T47D (cell line): ENCODE data around the gene STX1B.
"Not testable (repeated sequence)": the region's sequence is repeated elsewhere in the genome, so short reads cannot be mapped to it uniquely, and the experiment has no call there.

ENCODE experiments used
- DNase-seq, 2 experiments: peaks; one replicate each; pipeline versions ENCODE4 v3.0.0 to v3.0.0-alpha.2; 2011 to 2012; ENCODE audit warnings: low read depth in 1 of 2, low spot score in 1 of 2
- JUND ChIP-seq: IDR thresholded peaks from 2 replicates; pipeline ENCODE4 v1.6.1; 2012; ENCODE audit warnings: low read depth
- in situ Hi-C: cut with HindIII; loops from 2 replicates; pipeline ENCODE4 v1.10.0; 2016; ENCODE audit warnings: low sequenced_read_pairs, low pct_unique_long_range_greater_than_20kb

STX1B gene

DNA sequence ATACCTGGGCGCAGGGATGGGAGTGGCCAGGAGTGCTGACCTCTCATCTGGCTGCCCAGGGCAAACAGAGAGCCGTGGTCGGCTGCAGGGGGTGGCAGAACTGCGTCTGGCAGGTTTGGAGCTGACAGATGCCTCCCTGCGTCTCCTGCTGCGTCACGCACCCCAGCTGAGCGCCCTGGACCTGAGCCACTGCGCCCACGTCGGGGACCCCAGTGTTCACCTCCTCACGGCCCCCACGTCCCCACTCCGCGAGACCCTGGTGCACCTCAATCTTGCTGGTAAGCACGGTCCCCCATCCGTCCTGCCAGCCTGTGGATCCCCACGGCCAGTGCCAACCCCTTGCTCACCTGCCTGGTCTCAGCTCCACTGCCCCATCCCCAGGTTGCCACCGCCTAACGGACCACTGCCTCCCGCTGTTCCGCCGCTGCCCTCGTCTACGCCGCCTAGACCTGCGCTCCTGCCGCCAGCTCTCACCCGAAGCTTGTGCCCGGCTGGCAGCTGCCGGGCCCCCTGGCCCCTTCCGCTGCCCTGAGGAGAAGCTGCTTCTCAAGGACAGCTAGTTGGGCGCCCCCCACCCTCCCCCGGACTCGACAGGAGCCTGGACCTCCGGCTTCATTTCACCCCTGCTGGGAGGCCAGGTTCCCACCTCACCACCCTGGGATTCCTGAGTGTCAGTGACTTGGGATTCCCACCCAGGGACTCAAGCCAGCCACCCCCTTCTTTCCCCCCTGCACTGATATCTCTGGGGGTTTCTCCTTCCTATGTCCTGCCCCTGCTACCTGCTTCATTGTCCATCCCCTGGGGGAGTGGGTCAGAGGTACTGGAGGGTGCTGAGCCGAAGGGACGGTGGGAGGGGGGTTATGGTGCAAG is 63.5 kb downstream of the STX1B start:
- no peak for DNase-seq
- no peak for TF ChIP-seq JUND
- in situ Hi-C loops, result no loop called here

DNA sequence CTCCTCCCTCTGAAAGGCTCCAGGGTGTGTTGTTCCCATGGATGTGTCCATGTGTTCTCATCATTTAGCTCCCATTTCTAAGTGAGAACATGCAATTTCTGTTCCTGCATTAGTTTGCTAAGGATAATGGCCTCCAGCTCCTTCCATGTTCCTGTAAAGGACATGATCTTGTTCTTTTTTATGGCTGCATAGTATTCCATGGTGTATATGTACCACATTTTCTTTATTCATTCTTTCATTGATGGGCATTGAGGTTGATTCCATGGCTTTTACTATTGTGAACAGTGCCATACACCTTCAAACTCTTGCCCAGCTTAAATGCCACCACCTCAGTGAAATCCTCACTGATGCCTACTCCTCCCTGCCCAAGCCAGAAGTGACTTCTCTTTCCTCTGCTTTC is 66.1 kb downstream of the STX1B start:
- no peak for DNase-seq
- in situ Hi-C loops, result no loop called here
- no peak for TF ChIP-seq JUND

DNA sequence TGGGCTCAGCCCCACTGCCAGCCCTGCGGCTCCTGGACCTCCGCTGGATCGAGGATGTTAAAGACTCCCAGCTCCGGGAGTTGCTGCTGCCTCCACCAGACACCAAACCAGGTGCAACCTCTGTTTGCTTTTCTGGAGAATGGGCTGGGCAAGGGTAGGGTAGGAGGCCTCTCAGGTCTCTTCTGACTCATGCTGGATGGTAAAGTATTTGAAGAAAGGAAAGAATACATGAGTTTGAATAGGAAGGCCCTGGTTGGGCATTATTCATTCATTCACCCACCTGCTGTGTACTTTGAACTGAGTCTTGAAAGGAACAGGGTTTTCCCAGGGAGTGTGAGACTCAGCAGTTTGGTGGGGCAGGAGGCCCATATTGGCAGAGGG is 68.0 kb downstream of the STX1B start:
- in situ Hi-C loops, result no loop called here
- DNase-seq, result no peak
- TF ChIP-seq JUND, result no peak

DNA sequence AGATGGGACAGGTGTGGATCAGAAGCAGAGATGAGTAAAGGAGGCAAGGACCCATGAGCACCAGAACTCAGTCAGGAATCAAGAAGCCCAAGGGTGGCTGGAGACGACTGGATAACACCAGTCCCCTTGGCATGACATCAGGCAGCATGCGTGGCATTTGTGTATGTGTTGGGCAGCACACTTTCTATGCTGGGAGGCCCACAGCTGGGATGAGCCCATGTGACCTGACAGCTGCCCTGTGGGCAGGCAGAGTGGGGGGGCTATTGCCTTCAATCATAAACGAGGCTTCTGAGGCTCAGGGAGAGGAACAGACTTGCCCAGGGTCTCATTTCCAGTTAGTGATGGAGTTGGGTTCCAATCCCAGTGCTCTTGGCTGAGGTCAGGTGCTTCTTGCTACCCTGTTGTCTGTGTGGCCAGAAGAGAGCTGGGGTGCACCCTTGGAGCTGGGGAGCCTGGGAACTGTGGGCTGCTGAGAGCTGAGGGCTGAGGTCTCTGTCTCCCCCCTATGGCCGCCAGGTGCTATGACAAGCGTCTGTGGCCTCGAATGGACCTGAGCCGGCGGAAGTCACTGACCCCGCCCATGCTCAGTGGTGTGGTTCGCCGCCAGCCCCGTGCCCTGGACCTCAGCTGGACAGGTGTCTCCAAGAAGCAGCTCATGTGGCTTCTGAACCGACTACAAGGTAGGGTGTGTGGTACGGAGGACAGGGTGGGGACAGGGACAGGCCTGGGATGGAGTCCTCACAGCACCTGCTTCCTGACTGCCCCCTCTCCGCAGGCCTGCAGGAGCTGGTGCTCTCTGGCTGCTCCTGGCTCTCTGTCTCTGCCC is 68.6 kb downstream of the STX1B start:
- DNase-seq, result peak; percentile 81 to 82

DNA sequence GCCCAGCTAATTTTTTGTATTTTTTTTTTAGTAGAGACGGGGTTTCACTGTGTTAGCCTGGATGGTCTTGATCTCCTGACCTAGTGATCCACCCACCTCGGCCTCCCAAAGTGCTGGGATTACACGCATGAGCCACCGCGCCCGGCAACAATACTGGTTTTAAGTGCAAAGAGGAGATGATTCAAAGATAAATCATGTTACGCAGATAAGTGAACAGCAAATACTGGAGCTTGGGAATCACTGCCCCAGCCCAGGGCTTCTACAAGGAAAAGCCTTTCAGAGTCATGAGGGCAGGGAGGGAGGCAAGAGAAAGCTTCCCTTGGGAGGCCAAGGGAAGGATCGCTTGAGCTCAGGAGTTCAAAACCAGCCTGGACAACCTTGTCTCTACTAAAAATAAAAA is 70.9 kb downstream of the STX1B start:
- in situ Hi-C loops, result not testable (repeated sequence)

More for the DNA sequence above, 68.6 kb downstream of the STX1B start:
- TF ChIP-seq JUND, result no peak
- in situ Hi-C loops, result no loop called here

More for the DNA sequence above, 70.9 kb downstream of the STX1B start:
- not testable (repeated sequence) for DNase-seq
